ENCODE data around the gene DGAT2L6.

Gene DGAT2L6, protein sequence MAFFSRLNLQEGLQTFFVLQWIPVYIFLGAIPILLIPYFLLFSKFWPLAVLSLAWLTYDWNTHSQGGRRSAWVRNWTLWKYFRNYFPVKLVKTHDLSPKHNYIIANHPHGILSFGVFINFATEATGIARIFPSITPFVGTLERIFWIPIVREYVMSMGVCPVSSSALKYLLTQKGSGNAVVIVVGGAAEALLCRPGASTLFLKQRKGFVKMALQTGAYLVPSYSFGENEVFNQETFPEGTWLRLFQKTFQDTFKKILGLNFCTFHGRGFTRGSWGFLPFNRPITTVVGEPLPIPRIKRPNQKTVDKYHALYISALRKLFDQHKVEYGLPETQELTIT

DNA sequence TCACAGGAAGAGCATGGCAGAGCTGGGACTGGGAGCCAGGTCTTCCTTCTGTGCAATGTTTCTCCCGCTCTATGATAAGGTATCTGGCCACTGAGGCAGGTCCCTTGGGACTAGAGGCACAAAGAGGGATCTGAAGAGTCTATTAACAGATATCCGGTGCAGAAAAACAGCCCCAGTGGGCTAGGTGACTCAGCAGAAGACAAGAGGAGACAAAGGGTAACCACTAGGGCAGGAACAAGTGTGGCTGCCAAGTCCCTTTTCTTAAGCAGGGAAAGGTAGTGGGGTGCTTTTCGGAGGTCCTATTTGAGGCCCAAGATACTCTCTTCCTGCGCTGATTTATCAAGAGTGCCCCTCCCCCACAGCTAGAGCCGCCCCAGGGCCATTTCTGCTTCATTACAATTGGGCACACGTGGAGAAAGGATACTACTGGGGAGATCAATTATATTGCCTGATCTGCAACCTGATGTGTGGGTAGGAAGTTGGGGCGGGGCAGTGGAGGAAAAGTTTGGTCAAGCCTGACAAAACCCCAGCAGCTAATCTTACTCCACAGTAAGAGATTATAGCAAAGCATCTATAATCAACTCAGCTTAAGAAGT is at the start of gene DGAT2L6:
DGAT2L6 (plus strand) TSS at position 546 of the 596 bp plus-strand sequence. CDS start 100 bp downstream, outside the sequence.
- no peak for DNase-seq (ENCODE audit: low read depth in 2 of 2)

DNA sequence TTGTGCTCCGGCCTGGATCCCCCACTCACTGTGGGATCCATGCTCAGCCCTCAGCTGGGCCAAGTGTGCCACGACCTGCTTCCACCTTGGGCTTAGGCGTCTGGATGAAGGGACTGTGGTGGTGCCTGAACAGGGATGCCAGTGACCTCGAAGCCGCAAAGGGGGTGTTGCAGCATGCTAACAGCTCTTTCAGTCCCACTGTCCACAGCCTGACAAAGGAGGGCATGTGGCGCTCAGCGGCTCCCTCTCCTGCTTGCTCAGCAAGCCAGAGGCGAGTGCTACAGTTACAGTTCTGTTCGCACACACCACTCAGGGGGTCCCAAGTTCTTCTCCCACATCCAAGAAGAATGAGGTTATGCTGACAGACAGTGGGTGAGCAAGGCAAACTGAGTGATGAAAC is 49.2 kb upstream of the DGAT2L6 start:
- DNase-seq (ENCODE audit: low read depth in 2 of 2) = no peak

DNA sequence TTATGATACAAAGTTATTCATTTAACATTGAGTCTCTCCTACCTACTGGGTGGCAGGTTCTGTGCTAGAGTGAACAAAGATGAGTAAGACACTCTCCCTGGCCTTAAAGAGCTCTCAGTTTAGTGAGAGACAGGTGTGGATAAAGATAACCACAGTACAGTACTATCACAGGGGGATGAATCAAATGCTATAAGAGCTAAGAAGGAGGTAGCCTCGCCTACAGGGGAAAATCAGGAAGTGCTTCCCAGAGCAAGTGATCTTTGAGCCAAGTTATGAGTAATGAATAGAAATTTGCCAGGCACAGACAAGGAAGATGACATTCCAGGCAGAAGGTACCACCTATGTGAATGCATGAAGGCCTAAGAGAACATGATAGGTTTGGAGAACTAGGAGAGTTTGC is 47.5 kb upstream of the DGAT2L6 start:
- DNase-seq (ENCODE audit: low read depth in 2 of 2) = no peak

DNA sequence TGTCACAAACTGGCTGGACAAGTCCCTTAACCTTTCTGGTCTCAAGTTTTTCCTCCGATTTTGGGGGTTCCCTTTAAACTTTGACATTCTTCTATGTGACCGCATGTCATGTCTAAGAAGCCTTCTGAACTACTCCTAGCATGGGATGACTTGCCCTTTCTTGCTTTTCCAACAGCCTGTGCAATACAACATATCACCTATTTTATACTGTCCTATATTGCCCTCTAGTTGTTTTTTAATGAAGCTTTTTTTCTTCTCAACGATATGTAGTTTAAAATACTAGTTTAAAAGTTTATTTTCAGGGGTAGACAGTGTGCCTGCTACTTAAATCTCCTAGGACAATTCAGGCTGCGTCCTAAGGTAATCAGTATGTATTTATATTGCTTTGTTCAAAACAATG is 45.1 kb upstream of the DGAT2L6 start:
- no peak for DNase-seq (ENCODE audit: low read depth in 2 of 2)

DNA sequence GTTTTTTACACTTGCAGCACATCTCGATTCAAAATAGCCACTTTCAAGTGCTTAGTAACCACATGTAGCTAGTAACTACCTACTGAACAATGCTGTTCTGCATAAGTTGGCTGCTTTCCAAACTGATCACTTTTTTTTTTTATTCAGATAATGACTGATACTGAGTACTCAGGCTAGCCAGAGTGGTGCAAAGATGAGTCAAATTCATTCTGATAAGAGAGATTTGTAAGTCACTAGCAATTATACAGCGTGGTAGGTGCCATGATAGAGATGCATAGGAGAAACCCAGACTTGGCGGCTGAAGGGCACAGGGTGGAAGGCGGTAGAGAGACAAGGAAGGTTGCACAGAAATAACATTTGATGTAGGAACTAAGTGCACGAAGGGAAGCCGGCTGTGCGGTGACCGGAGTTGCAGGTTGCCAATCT is 44.4 kb upstream of the DGAT2L6 start:
- no peak for DNase-seq (ENCODE audit: low read depth in 2 of 2)

DNA sequence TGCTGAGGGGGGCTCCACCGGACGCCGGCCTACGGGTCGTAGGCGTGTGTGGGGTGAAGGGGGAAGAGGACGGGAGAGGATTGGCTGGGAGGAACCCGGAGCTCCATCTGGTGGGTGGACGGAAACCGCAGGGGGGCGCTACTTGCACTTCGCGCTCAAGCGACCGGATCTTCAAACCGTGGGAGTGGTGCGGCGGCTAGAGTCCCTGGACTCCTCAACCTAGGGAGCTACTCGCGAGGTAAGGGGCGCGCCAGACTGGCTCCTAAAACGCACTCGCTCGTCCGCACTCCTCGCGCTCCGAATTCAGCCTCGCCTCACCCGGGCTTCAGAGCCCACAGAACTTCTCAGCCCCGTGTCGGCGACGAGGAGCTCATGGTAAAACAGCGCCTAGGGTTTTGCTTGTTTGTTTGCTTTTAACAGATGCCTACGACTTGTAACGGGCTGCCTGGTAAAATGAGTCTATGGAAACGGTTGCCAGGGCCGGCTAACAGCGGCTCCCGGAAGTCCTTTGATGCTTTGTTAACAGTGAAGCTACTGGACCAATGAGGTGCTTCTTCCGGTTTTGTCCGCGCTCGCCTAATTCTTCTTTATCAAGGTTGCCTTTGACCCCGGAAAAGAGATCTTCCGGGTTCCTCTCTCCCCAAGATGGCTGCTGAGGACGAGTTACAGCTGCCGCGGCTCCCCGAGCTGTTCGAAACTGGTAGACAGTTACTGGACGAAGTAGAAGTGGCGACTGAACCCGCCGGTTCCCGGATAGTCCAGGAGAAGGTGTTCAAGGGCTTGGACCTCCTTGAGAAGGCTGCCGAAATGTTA is 43.8 kb upstream of the DGAT2L6 start, which contains the start of gene IGBP1:
IGBP1 (plus strand) TSS at position 145 of the 813 bp plus-strand sequence; CDS start at position 646, 501 bp downstream.
- peak; percentile 56 to 64 for DNase-seq (ENCODE audit: low read depth in 2 of 2)

DNA sequence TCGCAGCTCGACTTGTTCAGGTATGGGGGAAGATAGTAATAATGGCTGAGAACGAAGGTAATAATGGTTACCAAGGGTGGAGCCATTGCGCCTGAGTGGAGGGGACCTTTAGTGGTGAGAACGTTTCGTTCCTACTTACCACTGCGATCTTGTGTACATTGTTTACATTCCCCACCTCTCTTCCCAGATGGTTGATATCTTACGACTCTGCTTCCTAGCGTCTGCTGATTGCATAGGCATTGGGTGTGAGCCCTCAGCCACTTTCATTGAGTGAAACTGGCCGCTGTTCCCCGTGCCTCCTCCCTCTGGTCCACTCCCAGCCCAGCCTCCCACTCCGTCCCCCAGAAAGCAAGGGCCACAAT is 43.2 kb upstream of the DGAT2L6 start:
- no peak for DNase-seq (ENCODE audit: low read depth in 2 of 2)

DNA sequence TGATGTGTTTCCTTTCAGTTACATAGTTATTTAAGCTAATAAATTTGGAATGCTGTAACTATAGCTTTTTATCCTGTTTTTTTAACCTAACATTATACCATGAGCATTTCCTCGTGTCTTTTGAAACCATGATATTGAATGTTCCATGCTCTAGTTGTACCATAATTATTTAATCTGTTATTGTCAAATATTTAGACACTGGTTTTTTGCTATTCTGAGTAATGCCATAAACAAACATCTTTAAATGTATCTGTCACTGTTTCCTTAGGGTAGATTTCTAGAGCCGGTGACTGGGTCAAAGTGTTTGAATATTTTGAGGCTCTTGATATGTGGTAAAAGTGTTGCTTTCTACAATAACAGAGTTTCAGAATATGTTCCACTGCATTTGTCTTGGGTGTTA is 38.7 kb upstream of the DGAT2L6 start:
- DNase-seq (ENCODE audit: low read depth in 2 of 2) = no peak

DNA sequence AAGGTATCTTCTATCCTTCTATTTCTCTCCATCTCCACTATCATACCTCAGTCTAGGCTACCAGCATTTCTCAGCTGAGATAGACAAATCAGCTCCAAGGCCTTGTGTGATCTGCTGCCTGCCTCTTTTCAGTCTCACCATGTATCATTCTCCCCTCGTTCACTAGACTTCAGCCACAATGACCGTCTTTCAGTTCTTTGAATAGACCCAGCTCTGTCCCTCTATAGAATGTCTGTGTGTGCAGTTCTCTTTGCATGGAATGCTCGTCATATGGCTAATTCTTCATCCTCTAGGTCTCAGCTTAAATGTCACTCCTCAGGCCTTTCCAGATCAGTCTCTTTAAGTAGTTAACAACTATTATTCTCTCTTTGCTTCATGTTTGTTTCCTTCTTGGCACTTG is 37.5 kb upstream of the DGAT2L6 start:
- DNase-seq (ENCODE audit: low read depth in 2 of 2) = no peak

DNA sequence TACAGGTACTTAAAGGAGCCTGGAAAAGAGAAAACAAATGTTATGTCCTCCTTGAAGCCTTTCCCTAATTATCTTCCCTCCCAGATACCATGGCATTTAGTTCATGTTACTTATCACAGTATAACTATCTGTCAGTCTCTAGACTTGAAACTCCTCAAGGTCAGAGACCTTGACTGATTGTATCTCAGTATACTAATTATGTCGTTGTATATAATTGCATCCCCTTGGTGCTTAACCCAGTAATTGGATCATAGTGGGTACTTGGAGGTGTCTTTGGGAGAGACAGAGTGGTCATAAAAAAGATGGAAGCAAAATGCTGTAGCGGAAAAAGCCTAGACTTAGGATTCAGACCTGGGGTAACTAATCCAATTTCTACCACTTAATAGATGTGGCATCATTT is 35.9 kb upstream of the DGAT2L6 start:
- DNase-seq (ENCODE audit: low read depth in 2 of 2) = no peak

DNA sequence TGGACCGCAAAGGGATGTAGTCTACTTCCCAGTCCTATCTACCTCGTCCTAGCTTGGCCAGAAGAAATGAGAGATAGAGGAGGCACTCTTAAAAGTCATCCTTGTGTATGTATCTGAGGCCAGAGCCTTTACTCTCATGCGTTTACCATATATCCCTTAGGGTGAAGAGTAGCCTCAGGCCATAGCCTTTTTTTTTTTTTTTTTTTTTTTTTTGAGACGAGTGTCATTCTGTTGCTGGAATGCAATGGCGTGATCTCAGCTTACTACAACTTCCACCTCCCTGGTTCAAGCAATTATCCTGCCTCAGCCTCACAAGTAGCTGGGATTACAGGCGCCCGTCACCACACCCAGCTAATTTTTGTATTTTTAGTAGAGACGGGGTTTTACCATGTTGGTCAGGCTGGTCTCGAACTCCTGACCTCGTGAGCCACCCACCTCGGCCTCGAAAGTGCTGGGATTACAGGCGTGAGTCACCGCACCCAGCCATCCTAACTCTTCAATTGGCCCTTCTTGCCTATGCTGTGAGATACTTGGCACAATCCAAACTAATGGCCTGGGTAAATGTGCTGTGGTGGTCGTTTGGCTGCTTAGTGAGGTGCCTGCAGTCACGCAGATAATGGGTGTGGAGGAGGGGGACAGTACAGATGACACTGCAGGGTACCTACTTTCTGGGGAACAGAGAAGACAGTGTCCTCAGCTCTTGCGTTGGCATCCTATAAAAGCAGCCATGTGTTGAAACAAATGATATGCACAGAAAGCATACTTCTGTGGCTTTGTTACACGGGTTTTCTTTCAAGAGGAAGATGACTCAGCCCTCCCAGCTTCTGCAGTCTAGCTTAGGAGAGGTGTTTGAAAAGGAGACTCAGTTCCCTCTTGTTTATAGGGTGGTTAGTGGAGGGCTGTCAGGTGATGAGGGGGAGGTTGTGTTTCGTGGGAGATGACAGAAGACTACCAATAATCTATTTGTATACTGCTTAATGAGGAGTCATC is 10.4 kb upstream of the DGAT2L6 start:
- no peak for DNase-seq (ENCODE audit: low read depth in 2 of 2)

DNA sequence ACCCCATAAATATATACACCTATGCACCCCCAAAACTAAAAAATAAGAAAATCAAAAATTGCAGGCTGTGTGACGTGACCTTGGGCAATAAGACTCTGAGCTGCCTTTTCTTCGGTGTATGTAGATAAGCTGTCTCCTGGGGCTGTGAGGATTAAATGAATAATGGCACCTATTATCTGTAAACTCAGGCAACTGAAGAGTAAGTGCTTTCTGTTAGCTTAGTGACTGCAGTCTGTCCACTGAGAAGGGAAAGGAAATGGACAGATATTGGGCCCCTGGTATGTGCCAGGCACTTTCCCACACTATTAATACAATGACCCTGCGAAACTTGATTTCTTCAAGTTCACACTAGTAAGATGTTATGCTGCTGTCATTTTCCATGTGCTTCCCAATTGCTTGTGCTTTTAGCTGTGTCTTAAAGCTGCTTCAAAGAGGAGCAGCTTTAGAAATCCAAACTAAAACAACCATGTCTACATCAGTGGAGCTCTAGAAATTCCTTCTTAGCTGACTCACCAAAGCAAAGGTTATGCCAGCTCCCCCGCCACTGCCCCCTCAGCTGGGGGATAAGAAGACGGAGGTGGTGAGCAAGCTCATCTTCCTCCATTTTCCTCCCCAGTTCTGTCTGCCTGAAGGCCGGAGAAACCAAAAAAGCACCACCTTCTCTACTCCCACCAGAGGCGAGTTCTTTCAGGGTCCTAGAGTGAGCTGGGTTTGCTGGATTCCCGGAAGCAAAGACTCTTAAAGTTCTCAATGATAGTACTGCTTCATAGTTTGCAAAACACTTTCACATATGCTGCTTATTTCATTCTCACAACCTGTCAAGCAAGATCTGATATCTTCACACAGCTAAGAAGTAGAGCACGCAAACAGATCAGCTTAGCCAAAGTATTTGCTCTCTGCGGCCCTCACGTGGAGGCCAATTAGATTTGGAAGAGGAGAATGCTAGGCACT is 8.8 kb upstream of the DGAT2L6 start:
- no peak for DNase-seq (ENCODE audit: low read depth in 2 of 2)

DNA sequence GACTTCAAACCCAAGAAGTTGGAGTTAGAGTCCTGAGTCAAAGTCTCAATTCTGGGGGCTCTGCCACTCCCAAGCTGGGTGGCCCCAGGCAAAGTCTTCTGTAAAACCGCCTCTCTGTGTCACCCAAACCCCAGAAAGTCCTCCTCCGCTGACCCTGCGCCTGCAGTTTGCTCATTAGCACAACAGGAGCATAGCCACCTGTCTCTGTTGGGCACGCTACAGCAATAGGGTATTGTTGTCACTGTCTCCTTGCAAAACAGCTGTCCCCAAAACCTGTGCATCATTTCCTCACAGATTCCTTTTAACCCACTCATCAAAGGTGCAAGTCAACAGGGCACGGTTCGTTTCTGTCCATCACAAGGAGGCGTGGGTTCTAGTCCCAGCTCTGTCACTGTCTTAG is 8.0 kb upstream of the DGAT2L6 start:
- DNase-seq (ENCODE audit: low read depth in 2 of 2) = no peak

DNA sequence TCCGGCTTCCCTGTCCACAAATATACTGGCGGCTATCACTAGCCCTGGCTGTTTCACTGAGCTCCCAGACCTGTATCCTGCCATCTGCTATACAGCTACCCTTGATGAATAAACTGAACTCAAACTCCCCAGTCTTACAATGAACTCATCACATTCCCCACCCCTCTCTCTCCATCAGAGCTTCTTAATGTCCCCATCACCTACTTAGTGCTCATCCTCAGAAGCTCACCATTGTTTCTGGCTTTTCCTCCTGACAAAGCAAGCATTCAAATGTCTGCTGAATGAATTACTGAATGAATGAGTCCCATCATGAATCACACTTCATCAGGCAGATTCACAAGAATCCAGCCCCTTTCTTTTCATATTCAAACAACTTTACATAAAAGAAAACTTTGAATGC is 5.7 kb upstream of the DGAT2L6 start:
- no peak for DNase-seq (ENCODE audit: low read depth in 2 of 2)

DNA sequence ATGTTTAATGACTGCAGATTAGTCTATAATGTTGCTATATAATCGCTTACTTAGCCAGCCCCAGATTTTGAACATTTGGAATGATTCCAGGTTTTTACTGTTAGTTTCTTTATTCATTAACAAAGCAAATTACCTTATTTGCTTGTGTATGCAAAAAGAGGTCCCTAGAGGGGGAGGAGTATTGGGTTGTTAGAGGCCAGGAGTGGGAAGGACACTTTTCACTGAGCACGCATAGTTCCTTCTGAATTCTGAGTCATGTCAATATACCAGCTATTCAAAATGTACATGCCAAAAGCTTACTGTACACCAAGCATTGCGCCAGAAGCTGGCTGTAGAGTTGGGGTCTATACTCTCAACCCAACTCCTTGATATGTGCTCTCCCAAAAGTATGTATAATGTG is 5.1 kb upstream of the DGAT2L6 start:
- no peak for DNase-seq (ENCODE audit: low read depth in 2 of 2)

DNA sequence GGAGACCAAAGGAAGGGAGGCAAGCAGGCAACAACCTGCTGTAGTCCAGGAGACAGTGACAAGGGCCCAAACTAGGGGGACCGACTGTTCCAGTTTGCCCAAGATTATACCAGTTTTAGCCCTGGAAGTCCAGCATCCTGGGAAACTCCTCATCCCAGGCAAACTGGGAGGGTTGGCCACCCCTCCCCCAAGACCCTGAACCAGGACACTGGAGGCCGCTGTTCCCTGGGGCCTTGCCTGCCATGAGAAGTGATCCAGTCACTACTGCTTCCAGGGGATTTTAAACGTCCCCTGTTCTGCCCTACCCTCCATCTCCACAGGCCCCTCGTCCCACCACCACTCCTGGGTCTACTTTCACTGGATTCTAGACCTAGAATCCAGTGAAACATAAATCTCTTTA is 4.3 kb upstream of the DGAT2L6 start:
- no peak for DNase-seq (ENCODE audit: low read depth in 2 of 2)

DNA sequence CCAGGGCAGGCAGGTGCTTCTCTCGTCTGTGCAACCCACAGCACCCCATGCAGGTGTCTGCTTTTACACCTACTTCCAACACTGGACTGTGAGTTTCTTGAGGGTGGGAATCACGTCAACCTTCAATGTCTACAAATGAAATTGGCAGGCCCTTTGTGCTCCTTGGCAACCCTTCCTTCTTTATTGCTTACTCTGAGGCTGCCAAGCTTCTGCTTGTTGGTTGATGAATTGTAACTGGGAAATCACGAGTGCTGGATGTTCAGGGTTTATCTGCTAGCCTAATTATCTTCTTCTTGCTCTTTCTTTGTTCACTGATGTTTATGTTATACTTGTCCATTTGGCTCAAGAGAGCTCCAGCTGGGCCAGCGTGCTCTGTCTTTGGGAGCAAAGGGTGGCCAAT is 2.5 kb upstream of the DGAT2L6 start:
- DNase-seq (ENCODE audit: low read depth in 2 of 2) = no peak

DNA sequence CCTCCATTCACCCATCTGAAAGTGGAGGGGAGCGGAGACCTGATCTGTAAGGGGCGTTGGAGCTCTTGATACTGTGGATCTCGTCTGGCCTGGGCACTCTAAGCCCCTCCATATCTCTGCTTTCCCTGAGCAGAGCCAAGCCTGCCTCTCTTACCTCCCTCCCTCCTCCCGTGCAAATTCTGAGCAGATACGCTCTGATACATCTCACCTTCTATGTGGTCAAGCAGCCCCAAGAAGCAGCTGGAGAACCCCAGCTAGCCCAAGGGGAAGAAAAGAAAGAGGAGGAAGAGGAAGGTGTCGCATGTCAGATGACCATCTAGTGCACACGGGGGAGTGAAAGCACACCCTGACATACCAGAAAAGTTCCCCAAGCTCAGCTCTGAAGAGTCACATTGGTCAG is 1.9 kb upstream of the DGAT2L6 start:
- DNase-seq (ENCODE audit: low read depth in 2 of 2) = no peak

DNA sequence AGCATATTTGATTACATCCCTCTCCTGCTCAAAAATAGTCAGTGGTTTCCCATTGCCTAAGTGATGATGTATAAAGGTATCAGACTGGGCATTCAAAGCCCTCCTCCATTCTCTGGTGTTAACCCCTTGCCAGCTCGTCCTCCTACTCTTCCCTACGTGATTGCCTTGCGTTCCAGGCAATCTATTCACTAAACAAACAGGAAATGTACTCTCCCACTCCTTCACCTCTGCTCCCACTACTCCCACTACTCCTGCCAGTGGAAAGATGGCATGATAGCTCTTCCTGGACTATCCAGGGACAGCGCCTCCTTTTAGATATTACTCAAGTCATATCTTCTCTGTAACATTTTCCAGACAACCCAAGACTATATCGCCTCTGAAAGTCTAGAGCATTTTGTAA is 5.8 kb downstream of the DGAT2L6 start:
- no peak for DNase-seq (ENCODE audit: low read depth in 2 of 2)

DNA sequence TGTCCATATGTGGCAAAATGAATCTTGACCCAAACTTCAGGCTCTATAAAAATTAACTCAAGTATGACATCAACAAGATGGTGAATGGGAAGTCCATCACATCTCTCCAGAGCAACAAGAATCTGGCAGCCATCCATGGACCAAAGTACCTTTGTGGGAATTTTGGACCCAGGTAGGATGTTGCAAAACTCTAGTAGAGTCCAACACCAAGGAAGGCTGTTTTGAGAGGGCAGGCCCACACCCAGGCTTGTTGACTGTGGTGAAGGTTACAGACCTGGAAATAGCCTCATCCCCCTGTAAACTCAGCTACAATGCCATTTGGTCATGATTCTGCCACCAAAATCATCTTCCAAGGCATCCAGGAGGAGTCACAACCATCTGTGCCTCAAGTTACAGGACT is 12.9 kb downstream of the DGAT2L6 start:
- DNase-seq (ENCODE audit: low read depth in 2 of 2) = no peak
